ENCODE measurements around the gene ZNF428.

The ZNF428 gene

GRCh38 chr19:43599635-43600295 is 19.7 kb downstream of the ZNF428 start:
- Histone ChIP-seq H3K9me2 (ENCODE audit: low read depth, low read length) (no peaks in the 10 kb centered on the region), H3K9me3 (ENCODE audit: low read length) (no peaks in the 10 kb centered on the region), H3K4me3 (ENCODE audit: low read depth, low read length, poor library complexity, severe bottlenecking) (no peak overlapping the region), H3K36me3 (ENCODE audit: insufficient read depth, low read length) (peaks cover 36% of the 10 kb centered on the region), H3K4me1 (ENCODE audit: insufficient read depth, low read length, severe bottlenecking) (peaks cover 25% of the 10 kb centered on the region), H3K27me3 (ENCODE audit: insufficient read depth, low read length) (no peaks in the 10 kb centered on the region), H3K79me2 (ENCODE audit: insufficient read depth, low read length) (peaks cover 15% of the 10 kb centered on the region), H3F3A (ENCODE audit: insufficient read depth, low read length) (no peaks in the 10 kb centered on the region), H3K9ac (ENCODE audit: low read length) (no peak overlapping the region), H3K27ac (ENCODE audit: low read depth, low read length, poor library complexity, severe bottlenecking) (no peak overlapping the region), H4K20me1 (ENCODE audit: insufficient read depth, low read length) (no peaks in the 10 kb centered on the region), H3K4me2 (ENCODE audit: low read length) (no peak overlapping the region), H2AFZ (ENCODE audit: low read length) (no peak overlapping the region)
- TF ChIP-seq CTCF (IDR thresholded peaks at IDR 0.05; ENCODE audit: low read length) (no peak; the same call in 1 of the 2 replicates), EZH2 (IDR thresholded peaks at IDR 0.05; ENCODE audit: borderline replicate concordance, low read length) (no peak)

GRCh38 chr19:43598445-43599240 is 20.8 kb downstream of the ZNF428 start:
- Histone ChIP-seq H3K27me3 (ENCODE audit: insufficient read depth, low read length) (no peaks in the 10 kb centered on the region), H3K27ac (ENCODE audit: low read depth, low read length, poor library complexity, severe bottlenecking) (no peak overlapping the region), H3K4me3 (ENCODE audit: low read depth, low read length, poor library complexity, severe bottlenecking) (peak overlapping the region; percentile 94), H3K9ac (ENCODE audit: low read length) (peak overlapping the region; percentile 94; the same call in 1 of the 2 replicates), H4K20me1 (ENCODE audit: insufficient read depth, low read length) (no peaks in the 10 kb centered on the region), H3K36me3 (ENCODE audit: insufficient read depth, low read length) (peaks cover 42% of the 10 kb centered on the region), H3K4me2 (ENCODE audit: low read length) (peak overlapping the region; percentile 100; the same call in 1 of the 2 replicates), H3K9me3 (ENCODE audit: low read length) (no peaks in the 10 kb centered on the region), H3K79me2 (ENCODE audit: insufficient read depth, low read length) (peaks cover 15% of the 10 kb centered on the region), H3K4me1 (ENCODE audit: insufficient read depth, low read length, severe bottlenecking) (peaks cover 25% of the 10 kb centered on the region), H3K9me2 (ENCODE audit: low read depth, low read length) (no peaks in the 10 kb centered on the region), H3F3A (ENCODE audit: insufficient read depth, low read length) (no peaks in the 10 kb centered on the region), H2AFZ (ENCODE audit: low read length) (no peak overlapping the region)
- no peak for TF ChIP-seq CTCF (IDR thresholded peaks at IDR 0.05; ENCODE audit: low read length)
- TF ChIP-seq EZH2 (IDR thresholded peaks at IDR 0.05; ENCODE audit: borderline replicate concordance, low read length) = no peak

DNA sequence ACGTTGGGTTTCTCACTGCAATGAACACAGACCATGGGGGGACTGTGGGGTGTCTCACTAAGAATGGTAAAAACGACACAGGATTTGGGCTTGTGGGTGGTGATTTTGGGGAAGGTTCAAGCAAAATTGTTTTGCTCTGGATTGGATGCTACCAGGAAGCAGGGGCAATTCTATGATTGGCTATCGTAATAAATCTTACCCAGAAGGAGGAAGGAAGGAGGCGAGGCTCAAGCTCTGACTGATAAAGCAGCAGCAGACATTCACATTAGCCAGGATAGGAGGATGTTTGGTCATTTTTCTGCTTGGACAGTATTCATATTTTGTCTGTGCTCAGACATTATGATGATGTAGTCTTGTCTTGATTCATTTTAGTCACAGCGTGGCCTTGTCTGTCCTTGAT is 21.6 kb downstream of the ZNF428 start:
- H3K4me3 ChIP-seq (ENCODE audit: low read depth, low read length, poor library complexity, severe bottlenecking) = peak overlapping the region; percentile 94
- H3K27ac ChIP-seq (ENCODE audit: low read depth, low read length, poor library complexity, severe bottlenecking) = peak overlapping the region; percentile 77
- peaks cover 25% of the 10 kb centered on the region for H3K4me1 ChIP-seq (ENCODE audit: insufficient read depth, low read length, severe bottlenecking)
- H3K36me3 ChIP-seq (ENCODE audit: insufficient read depth, low read length) = peaks cover 46% of the 10 kb centered on the region
- H3K9me3 ChIP-seq (ENCODE audit: low read length) = no peaks in the 10 kb centered on the region
- H4K20me1 ChIP-seq (ENCODE audit: insufficient read depth, low read length) = no peaks in the 10 kb centered on the region
- H3K4me2 ChIP-seq (ENCODE audit: low read length) = peak overlapping the region; percentile 100
- no peak overlapping the region for H2AFZ ChIP-seq (ENCODE audit: low read length)
- no peaks in the 10 kb centered on the region for H3K27me3 ChIP-seq (ENCODE audit: insufficient read depth, low read length)
- no peak for TF ChIP-seq CTCF (IDR thresholded peaks at IDR 0.05; ENCODE audit: low read length)
- no peak for TF ChIP-seq EZH2 (IDR thresholded peaks at IDR 0.05; ENCODE audit: borderline replicate concordance, low read length)
- H3K9me2 ChIP-seq (ENCODE audit: low read depth, low read length) = no peaks in the 10 kb centered on the region
- no peaks in the 10 kb centered on the region for H3F3A ChIP-seq (ENCODE audit: insufficient read depth, low read length)
- peaks cover 15% of the 10 kb centered on the region for H3K79me2 ChIP-seq (ENCODE audit: insufficient read depth, low read length)
- H3K9ac ChIP-seq (ENCODE audit: low read length) = peak overlapping the region; percentile 94; the same call in 1 of the 2 replicates

All from OCI-LY1 (cell line).